Kidney (tissue), 14 donors: ENCODE results near the gene SULT2B1. TPM values are rescaled to one million over a fixed set of nuclear protein-coding genes. Genes with fewer than 3 reads are reported as not detected.

Experiments used
- DNase-seq, 5 donors: peaks; one replicate each; pipeline ENCODE4 v3.0.0-alpha.2; 2013 to 2020
- FAIRE-seq: peaks from 2 replicates; lab custom pipeline; 2012; peaks lifted over from hg19 to GRCh38; lab: Jason Lieb, UNC
- H3K27ac ChIP-seq, 2 donors: one replicate each; pipeline ENCODE4 v1.7.0; 2013; ENCODE audit warnings: low read depth in 2 of 2, low read length in 2 of 2, inconsistent platforms in 1 of 2
- H3K27me3 ChIP-seq: one replicate; pipeline ENCODE4 v1.7.1; 2013; ENCODE audit warnings: low read length, inconsistent platforms; ENCODE audit not compliant: control insufficient read depth, insufficient read depth
- H3K36me3 ChIP-seq, 3 donors: one replicate each; pipeline versions ENCODE4 v1.7.0 to v1.7.1; 2013; ENCODE audit warnings: low read length in 3 of 3, control low read depth in 1 of 3, inconsistent platforms in 1 of 3; ENCODE audit not compliant: insufficient read depth in 3 of 3, control insufficient read depth in 2 of 3
- H3K4me1 ChIP-seq, 3 donors: one replicate each; pipeline versions ENCODE4 v1.7.0 to v1.7.1; 2013; ENCODE audit warnings: low read length in 3 of 3, inconsistent platforms in 1 of 3, low read depth in 1 of 3; ENCODE audit not compliant: control insufficient read depth in 2 of 3, insufficient read depth in 2 of 3
- H3K4me3 ChIP-seq, 3 donors: one replicate each; pipeline versions ENCODE4 v1.7.0 to v1.8.1; 2013; ENCODE audit warnings: low read length in 3 of 3, control low read depth in 1 of 3, inconsistent platforms in 1 of 3
- H3K9ac ChIP-seq, 3 donors: one replicate each; pipeline versions ENCODE4 v1.7.0 to v1.7.1; 2013; ENCODE audit warnings: low read length in 3 of 3, control low read depth in 1 of 3, inconsistent platforms in 1 of 3
- H3K9me3 ChIP-seq, 3 donors: one replicate each; pipeline versions ENCODE4 v1.7.0 to v1.7.1; 2013; ENCODE audit warnings: low read length in 3 of 3, control low read depth in 1 of 3, inconsistent platforms in 1 of 3; ENCODE audit not compliant: control insufficient read depth in 2 of 3, insufficient read depth in 1 of 3
- intact Hi-C: fragments of 100-400 bp; cut with DNase I; formaldehyde crosslinking; loops from one replicate; pipeline ENCODE4 v1.11.1; 2022
- polyA plus RNA-seq: library from polyadenylated mRNA; stranded (reverse); fragments of 350-450 nt; fragmentation: Illumina TruSeq; extraction: RNeasy Lipid Tissue Mini Kit (QIAGEN cat#74804); gene quantifications from one replicate; pipeline ENCODE4 v1.2.3, GENCODE V29; 2014; ENCODE audit warnings: low read depth, low replicate concordance; ENCODE audit not compliant: insufficient read depth
- total RNA-seq: library from RNA; stranded (reverse); fragmentation: NEBNext Ultra II Directional; extraction: Animal tissue kit (Norgen Biotek cat#: 25700); gene quantifications from one replicate; pipeline ENCODE4 v1.2.1, GENCODE V29; 2021
- TF ChIP-seq, protein P1 (sequence below): IDR thresholded peaks from 3 replicates; pipeline ENCODE4 v1.5.1; 2012; ENCODE audit warnings: mild to moderate bottlenecking, moderate library complexity, borderline replicate concordance; ENCODE audit not compliant: insufficient read depth; ENCODE audit errors: extremely low read depth
- donor health status: control.
- donor health status: control.
- donor health status: control.
- donor health status: control.
- donor health status: control.
- donor health status: DM: yes; HTN: yes; CAD: no.
- donor health status: Normal renal cell carcinoma (clear cell type).

Gene SULT2B1
- total and polyA plus RNA-seq, 2 donors from 2014 or later, result 2.3 TPM

DNA sequence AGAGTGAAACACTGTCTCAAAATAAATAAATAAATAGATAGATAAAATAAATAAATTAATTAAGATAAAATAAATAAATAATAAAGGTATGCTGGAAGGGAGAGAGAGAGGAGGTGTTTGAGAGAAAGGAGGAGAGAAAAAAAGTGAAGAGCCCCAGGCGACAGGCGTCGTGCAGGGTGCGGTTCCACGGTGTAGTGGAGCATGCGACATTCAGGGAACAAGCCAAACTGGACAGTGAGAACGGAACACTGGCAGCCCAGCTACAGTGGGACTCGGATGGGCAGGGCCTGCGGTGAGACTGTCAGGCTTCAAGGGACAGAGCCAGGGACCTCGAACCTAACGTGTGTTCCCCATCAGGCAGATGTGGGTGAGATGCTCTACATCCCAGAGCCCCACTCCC, 9.4 kb downstream of the SULT2B1 start:
- no peaks in the 10 kb centered on the region for H3K36me3 ChIP-seq
- H3K27ac ChIP-seq, result no peak overlapping the region
- TF ChIP-seq, protein P1, sequence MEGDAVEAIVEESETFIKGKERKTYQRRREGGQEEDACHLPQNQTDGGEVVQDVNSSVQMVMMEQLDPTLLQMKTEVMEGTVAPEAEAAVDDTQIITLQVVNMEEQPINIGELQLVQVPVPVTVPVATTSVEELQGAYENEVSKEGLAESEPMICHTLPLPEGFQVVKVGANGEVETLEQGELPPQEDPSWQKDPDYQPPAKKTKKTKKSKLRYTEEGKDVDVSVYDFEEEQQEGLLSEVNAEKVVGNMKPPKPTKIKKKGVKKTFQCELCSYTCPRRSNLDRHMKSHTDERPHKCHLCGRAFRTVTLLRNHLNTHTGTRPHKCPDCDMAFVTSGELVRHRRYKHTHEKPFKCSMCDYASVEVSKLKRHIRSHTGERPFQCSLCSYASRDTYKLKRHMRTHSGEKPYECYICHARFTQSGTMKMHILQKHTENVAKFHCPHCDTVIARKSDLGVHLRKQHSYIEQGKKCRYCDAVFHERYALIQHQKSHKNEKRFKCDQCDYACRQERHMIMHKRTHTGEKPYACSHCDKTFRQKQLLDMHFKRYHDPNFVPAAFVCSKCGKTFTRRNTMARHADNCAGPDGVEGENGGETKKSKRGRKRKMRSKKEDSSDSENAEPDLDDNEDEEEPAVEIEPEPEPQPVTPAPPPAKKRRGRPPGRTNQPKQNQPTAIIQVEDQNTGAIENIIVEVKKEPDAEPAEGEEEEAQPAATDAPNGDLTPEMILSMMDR, result no peak
- H3K9me3 ChIP-seq, result no peaks in the 10 kb centered on the region
- no peak overlapping the region for H3K4me3 ChIP-seq
- no peaks in the 10 kb centered on the region for H3K27me3 ChIP-seq
- H3K4me1 ChIP-seq, result peaks cover 0 to 7% (median 0%) of the 10 kb centered on the region in 3 donors
- DNase-seq, result peak in 1 of 5 donors; percentile 18
- intact Hi-C loops, result no loop called here
- FAIRE-seq, result no peak
- no peak overlapping the region for H3K9ac ChIP-seq

DNA sequence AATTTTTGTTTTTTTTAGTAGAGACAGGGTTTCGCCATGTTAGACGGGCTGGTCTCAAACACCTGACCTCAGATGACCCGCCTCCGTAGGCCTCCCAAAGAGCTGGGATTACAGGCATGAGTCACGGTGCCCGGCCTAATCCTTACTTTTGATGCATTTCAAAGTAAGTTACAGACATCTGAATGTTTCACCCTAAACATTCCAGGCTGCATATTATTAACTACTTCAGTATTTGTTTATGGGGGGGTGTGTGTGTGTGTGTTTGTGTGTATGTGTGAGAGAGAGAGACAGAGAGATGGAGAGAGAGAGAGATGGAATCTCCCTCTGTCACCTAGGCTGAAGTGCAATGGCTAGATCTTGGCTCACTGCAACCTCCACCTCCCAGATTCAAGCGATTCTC, 13.1 kb downstream of the SULT2B1 start:
- H3K9ac ChIP-seq, result no peak overlapping the region
- H3K4me1 ChIP-seq, result peaks cover 0 to 4% (median 0%) of the 10 kb centered on the region in 3 donors
- H3K4me3 ChIP-seq, result no peak overlapping the region
- no peak for FAIRE-seq
- H3K27ac ChIP-seq, result no peak overlapping the region
- TF ChIP-seq, protein P1, result no peak
- H3K36me3 ChIP-seq, result no peaks in the 10 kb centered on the region
- intact Hi-C loops, result no loop called here
- H3K27me3 ChIP-seq, result no peaks in the 10 kb centered on the region
- no peak for DNase-seq
- no peaks in the 10 kb centered on the region for H3K9me3 ChIP-seq

DNA sequence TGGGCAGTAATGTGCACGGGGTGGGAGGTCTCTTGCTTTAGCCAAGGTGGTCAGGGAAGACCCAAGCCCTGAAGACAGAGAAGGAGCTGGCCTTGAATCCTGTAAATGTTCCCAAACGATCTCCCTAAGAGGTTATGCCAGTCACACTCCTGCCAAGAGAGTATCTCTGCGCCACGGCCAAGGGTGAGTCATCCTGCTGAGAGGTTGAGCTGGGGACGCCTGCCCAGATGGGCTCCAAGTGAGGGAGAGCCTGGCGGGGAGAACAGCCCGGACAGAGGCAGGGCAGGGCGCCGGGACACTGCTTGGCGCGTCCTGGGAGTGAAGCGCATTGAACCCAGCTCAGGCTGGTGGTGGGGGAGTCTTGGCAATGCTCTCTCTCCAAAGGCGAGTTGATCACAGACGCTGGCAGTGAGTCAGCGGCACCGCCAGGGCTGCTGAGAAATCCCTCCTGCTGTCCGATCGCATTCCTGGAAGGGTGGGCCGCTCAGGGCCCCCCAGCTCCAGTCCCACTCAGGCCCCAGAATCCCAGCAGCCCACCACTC, 16.4 kb downstream of the SULT2B1 start:
- Histone ChIP-seq H3K4me1 (peaks cover 0 to 4% (median 0%) of the 10 kb centered on the region in 3 donors), H3K4me3 (no peak overlapping the region), H3K27ac (no peak overlapping the region), H3K9me3 (no peaks in the 10 kb centered on the region), H3K36me3 (no peaks in the 10 kb centered on the region), H3K9ac (no peak overlapping the region), H3K27me3 (no peaks in the 10 kb centered on the region)
- peak in 3 of 5 donors; percentile 29 to 94 (median 50) for DNase-seq
- TF ChIP-seq, protein P1, result no peak
- no peak for FAIRE-seq
- intact Hi-C loops, result no loop called here

DNA sequence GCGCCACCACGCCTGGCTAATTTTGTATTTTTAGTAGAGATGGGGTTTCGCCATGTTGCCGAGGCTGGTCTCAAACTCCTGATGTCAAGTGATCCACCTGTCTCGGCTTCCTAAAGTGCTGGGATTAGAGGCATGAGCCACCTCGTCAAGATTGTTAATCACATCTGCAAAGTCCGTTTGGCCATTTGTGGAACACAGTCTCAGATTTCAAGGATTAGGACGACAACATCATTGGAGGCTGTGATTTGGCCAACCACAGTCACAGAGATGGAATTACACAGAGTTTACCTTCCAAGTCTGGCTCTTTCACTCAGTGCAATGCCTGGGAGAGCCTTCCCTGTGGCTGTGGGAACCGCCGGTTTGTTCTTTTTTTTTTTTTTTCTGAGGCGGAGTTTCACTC, 17.8 kb downstream of the SULT2B1 start:
- DNase-seq (peak in 2 of 5 donors; percentile 35 to 57), FAIRE-seq (no peak)
- Histone ChIP-seq H3K4me3 (no peak overlapping the region), H3K27ac (no peak overlapping the region), H3K4me1 (peaks cover 0 to 4% (median 0%) of the 10 kb centered on the region in 3 donors), H3K27me3 (no peaks in the 10 kb centered on the region), H3K9ac (no peak overlapping the region), H3K9me3 (no peaks in the 10 kb centered on the region), H3K36me3 (no peaks in the 10 kb centered on the region)
- TF ChIP-seq, protein P1, result no peak
- intact Hi-C loops, result no loop called here
